ENCODE results near the gene DUOX2. TPM values are rescaled to one million over a fixed set of nuclear protein-coding genes. Genes with fewer than 3 reads are reported as not detected.

DUOX2 gene
- total RNA-seq, 1 experiment from 2014 or later, result 0.44 TPM

DNA sequence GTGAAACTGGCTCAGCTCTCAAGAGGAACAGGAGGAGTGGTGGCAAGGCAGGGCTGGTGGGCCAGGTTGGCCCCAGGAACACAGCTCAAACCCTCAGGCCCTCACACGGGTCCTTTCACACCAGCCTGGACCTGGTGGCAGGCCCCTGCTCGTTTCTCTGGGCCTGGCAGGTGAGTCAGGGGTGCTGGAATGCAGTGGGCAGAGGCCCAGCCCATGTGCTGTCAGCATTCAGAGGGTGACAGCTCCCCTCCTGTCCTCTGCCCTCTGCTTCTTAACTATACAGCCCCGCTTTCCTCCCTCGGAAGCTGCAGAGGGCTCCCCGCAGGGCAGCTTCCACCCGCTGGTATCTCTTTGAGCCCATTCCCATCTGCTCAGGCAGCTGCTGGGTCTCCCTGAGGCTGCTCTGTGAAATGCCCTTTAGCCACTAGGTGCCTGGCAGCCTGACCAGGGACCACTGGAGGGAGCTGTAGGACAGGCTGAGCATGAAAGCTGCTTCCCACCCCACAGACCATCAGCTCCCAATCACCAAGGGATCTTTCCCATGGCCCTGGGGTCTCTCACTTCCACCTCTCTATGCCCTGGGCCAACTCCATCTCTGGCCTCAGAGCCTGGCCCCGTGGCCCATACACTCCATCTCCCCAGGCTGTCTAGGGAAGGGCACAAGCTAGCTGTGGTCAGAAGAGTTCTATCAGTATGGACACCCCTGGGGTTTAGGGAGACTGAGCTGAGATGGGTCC, 49.0 kb upstream of the DUOX2 start:
- H3K27me3 ChIP-seq (ENCODE audit: insufficient read depth, low read length), result no peaks in the 10 kb centered on the region
- peak overlapping the region; percentile 77 for H3K4me2 ChIP-seq (ENCODE audit: low read length)
- H4K20me1 ChIP-seq (ENCODE audit: insufficient read depth), result no peaks in the 10 kb centered on the region
- TF ChIP-seq JUND (IDR thresholded peaks at IDR 0.05) (no peak), EGR1 (IDR thresholded peaks at IDR 0.05; ENCODE audit: low read depth) (peak; percentile 62; the same call in 1 of the 2 replicates), YY1 (IDR thresholded peaks at IDR 0.05; ENCODE audit: extremely low read depth, insufficient replicate concordance, low read depth, low read length) (no peak), FOSL1 (IDR thresholded peaks at IDR 0.05; ENCODE audit: low read depth) (no peak), CEBPB (IDR thresholded peaks at IDR 0.05; ENCODE audit: low read depth) (no peak), RAD21 (IDR thresholded peaks at IDR 0.05; ENCODE audit: low read depth) (peak; percentile 95)
- TF ChIP-seq, protein P1, sequence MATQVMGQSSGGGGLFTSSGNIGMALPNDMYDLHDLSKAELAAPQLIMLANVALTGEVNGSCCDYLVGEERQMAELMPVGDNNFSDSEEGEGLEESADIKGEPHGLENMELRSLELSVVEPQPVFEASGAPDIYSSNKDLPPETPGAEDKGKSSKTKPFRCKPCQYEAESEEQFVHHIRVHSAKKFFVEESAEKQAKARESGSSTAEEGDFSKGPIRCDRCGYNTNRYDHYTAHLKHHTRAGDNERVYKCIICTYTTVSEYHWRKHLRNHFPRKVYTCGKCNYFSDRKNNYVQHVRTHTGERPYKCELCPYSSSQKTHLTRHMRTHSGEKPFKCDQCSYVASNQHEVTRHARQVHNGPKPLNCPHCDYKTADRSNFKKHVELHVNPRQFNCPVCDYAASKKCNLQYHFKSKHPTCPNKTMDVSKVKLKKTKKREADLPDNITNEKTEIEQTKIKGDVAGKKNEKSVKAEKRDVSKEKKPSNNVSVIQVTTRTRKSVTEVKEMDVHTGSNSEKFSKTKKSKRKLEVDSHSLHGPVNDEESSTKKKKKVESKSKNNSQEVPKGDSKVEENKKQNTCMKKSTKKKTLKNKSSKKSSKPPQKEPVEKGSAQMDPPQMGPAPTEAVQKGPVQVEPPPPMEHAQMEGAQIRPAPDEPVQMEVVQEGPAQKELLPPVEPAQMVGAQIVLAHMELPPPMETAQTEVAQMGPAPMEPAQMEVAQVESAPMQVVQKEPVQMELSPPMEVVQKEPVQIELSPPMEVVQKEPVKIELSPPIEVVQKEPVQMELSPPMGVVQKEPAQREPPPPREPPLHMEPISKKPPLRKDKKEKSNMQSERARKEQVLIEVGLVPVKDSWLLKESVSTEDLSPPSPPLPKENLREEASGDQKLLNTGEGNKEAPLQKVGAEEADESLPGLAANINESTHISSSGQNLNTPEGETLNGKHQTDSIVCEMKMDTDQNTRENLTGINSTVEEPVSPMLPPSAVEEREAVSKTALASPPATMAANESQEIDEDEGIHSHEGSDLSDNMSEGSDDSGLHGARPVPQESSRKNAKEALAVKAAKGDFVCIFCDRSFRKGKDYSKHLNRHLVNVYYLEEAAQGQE (IDR thresholded peaks at IDR 0.05; ENCODE audit: low read depth), result no peak
- TF ChIP-seq, protein P2, sequence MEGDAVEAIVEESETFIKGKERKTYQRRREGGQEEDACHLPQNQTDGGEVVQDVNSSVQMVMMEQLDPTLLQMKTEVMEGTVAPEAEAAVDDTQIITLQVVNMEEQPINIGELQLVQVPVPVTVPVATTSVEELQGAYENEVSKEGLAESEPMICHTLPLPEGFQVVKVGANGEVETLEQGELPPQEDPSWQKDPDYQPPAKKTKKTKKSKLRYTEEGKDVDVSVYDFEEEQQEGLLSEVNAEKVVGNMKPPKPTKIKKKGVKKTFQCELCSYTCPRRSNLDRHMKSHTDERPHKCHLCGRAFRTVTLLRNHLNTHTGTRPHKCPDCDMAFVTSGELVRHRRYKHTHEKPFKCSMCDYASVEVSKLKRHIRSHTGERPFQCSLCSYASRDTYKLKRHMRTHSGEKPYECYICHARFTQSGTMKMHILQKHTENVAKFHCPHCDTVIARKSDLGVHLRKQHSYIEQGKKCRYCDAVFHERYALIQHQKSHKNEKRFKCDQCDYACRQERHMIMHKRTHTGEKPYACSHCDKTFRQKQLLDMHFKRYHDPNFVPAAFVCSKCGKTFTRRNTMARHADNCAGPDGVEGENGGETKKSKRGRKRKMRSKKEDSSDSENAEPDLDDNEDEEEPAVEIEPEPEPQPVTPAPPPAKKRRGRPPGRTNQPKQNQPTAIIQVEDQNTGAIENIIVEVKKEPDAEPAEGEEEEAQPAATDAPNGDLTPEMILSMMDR (IDR thresholded peaks at IDR 0.05 in 2 of 3, conservative IDR thresholded peaks at IDR 0.05 in 1 of 3; ENCODE audit: borderline replicate concordance in 1 of 3, insufficient read depth in 1 of 3, low read depth in 2 of 3, low read length in 2 of 3), result peak; percentile 90 to 98 (median 97)
- no peaks in the 10 kb centered on the region for H3K9me2 ChIP-seq (ENCODE audit: insufficient read depth)
- no peaks in the 10 kb centered on the region for H3K36me3 ChIP-seq (ENCODE audit: control insufficient read depth in 1 of 2, insufficient read depth in 2 of 2, low read length in 2 of 2)
- 0 out of 2 replicates have a peak, but pooled peaks cover 6% of the 10 kb centered on the region for H3K79me2 ChIP-seq (ENCODE audit: insufficient read depth, low read length)
- intact Hi-C loops (cut with micrococcal nuclease), result loop anchor here (1.0 to 10.0 kb wide), 3 partner anchors 236 to 452 kb away; no protein-coding TSS in a partner anchor
- RAD21 ChIA-PET (ENCODE audit: low non-redundant PET in 1 of 2, low total read pairs in 2 of 2, uncharacterized antibody in 2 of 2, unreplicated experiment in 2 of 2), result interaction anchor here (0.5 to 1.7 kb wide), 8 partner anchors 37 to 239 kb away, joined by 3 to 8 read pairs (median 4); a partner anchor contains a TSS
- ATAC-seq, result peak; percentile 77
- POLR2A ChIA-PET, result interaction anchor here (0.7 to 1.7 kb wide), 5 partner anchors 33 to 294 kb away, joined by 3 to 10 read pairs (median 5); partner anchors contain the start of genes DUOX1 and DUOXA1
- H2AFZ ChIP-seq (ENCODE audit: low read depth, low read length, poor library complexity, severe bottlenecking), result no peak overlapping the region
- H3K27ac ChIP-seq (ENCODE audit: low read depth, low read length), result peak overlapping the region; percentile 63
- H3K9me3 ChIP-seq (ENCODE audit: control insufficient read depth in 1 of 2, insufficient read depth in 1 of 2, low read depth in 1 of 2, low read length in 2 of 2), result no peaks in the 10 kb centered on the region
- no TSS peak for BruUV-seq (replicated peaks)
- peak overlapping the region; percentile 62 for H3K9ac ChIP-seq (ENCODE audit: low read length)
- peaks cover 15 to 33% of the 10 kb centered on the region in 2 experiments for H3K4me1 ChIP-seq (ENCODE audit: control insufficient read depth in 1 of 2, insufficient read depth in 2 of 2, low read length in 2 of 2)
- CTCF ChIA-PET, result interaction anchor here (0.6 to 4.0 kb wide), 33 partner anchors 9 to 449 kb away, joined by 3 to 48 read pairs (median 5); partner anchors contain the start of genes DUOX1 and DUOXA1
- DNase-seq (ENCODE audit: low read depth, low spot score), result peak; percentile 66
- peak overlapping the region in 1 of 2 experiments; percentile 14; a peak in 1 of 4 replicates for H3K4me3 ChIP-seq (replicated peaks in 1 of 2; ENCODE audit: low read depth in 1 of 2, low read length in 2 of 2)

All from HCT116 (cell line).